Sigmoid colon (tissue), 4 donors: ENCODE data around the gene CDC7.

ENCODE experiments used
- EP300 ChIP-seq, 4 donors: sonication (generic); formaldehyde crosslinking; IDR thresholded peaks; one replicate each; pipeline ENCODE4 v1.6.1; 2017; ENCODE audit warnings: antibody characterized with exemption in 4 of 4
- TF ChIP-seq, protein P1 (sequence below), 4 experiments: fragments of 450-650 bp in 3 of 4; fragments of 200-600 bp in 1 of 4; IDR thresholded peaks; one replicate each; pipeline ENCODE4 v1.5.1; 2016 to 2019; ENCODE audit warnings: antibody characterized with exemption in 4 of 4, mild to moderate bottlenecking in 3 of 4, moderate library complexity in 2 of 4

DNA sequence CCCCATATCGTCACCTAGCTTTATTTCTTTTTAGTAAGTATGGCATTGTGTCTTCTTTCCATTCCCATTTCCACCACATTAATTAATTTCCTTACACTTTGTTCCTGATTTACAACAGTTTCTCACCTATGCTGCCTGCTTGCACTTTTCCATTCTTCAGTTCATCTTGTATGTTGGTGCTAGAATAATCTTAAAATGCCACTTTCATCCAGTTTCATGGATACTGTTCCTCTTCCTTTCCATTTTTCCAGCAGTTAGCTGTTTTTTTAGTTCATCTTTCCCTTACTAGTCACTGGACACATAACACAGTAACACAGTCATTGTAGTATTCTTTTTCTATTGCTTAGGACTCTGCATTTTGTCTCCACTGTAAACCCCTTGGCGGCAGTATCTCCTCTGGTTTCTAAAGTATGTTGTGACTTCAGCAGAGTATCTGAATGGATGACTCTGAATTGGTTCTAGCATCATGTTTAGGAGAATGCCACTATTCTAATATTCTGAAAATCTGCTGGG is 2.1 kb downstream of the CDC7 start:
- TF ChIP-seq EP300 (IDR thresholded peaks at IDR 0.05) = no peak
- TF ChIP-seq, protein P1, sequence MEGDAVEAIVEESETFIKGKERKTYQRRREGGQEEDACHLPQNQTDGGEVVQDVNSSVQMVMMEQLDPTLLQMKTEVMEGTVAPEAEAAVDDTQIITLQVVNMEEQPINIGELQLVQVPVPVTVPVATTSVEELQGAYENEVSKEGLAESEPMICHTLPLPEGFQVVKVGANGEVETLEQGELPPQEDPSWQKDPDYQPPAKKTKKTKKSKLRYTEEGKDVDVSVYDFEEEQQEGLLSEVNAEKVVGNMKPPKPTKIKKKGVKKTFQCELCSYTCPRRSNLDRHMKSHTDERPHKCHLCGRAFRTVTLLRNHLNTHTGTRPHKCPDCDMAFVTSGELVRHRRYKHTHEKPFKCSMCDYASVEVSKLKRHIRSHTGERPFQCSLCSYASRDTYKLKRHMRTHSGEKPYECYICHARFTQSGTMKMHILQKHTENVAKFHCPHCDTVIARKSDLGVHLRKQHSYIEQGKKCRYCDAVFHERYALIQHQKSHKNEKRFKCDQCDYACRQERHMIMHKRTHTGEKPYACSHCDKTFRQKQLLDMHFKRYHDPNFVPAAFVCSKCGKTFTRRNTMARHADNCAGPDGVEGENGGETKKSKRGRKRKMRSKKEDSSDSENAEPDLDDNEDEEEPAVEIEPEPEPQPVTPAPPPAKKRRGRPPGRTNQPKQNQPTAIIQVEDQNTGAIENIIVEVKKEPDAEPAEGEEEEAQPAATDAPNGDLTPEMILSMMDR (IDR thresholded peaks at IDR 0.05) = no peak
